EL (cell line): ENCODE results near the gene SLC35F3.
"Not testable (repeated sequence)": the region's sequence is repeated elsewhere in the genome, so short reads cannot be mapped to it uniquely, and the experiment has no call there.

Experiments
- DNase-seq: peaks from one replicate; pipeline ENCODE4 v3.0.0-alpha.2; 2016

The SLC35F3 gene

GRCh38 chr1:234152344-234152743 lies 247.9 kb downstream of the SLC35F3 start:
- not testable (repeated sequence) for DNase-seq

GRCh38 chr1:234154320-234155251 lies 250.1 kb downstream of the SLC35F3 start:
- peak; percentile 78 for DNase-seq

GRCh38 chr1:234162661-234163060 lies 258.2 kb downstream of the SLC35F3 start:
- no peak for DNase-seq

- DNase-seq: no peak
Measured at GRCh38 chr1:234163267-234163919, 258.9 kb downstream of the SLC35F3 start.

- DNase-seq: no peak
Measured at GRCh38 chr1:234164098-234164709, 259.7 kb downstream of the SLC35F3 start.

GRCh38 chr1:234168061-234168724 lies 263.7 kb downstream of the SLC35F3 start:
- DNase-seq: no peak

GRCh38 chr1:234169161-234169849 lies 264.8 kb downstream of the SLC35F3 start:
- DNase-seq: no peak

GRCh38 chr1:234170067-234170466 lies 265.6 kb downstream of the SLC35F3 start:
- no peak for DNase-seq

GRCh38 chr1:234170622-234171021 lies 266.1 kb downstream of the SLC35F3 start:
- DNase-seq: no peak

GRCh38 chr1:234173968-234174367 lies 269.5 kb downstream of the SLC35F3 start:
- DNase-seq: no peak

GRCh38 chr1:234175363-234175762 lies 270.9 kb downstream of the SLC35F3 start:
- no peak for DNase-seq

- DNase-seq: no peak
Measured at GRCh38 chr1:234176000-234176399, 271.5 kb downstream of the SLC35F3 start.

- not testable (repeated sequence) for DNase-seq
Measured at GRCh38 chr1:234176847-234177246, 272.4 kb downstream of the SLC35F3 start.

GRCh38 chr1:234185438-234185837 lies 281.0 kb downstream of the SLC35F3 start:
- no peak for DNase-seq

GRCh38 chr1:234186037-234186688 lies 281.7 kb downstream of the SLC35F3 start:
- peak; percentile 15 for DNase-seq

GRCh38 chr1:234188454-234188792 lies 283.9 kb downstream of the SLC35F3 start:
- no peak for DNase-seq

GRCh38 chr1:234197839-234198238 lies 293.4 kb downstream of the SLC35F3 start:
- no peak for DNase-seq

GRCh38 chr1:234199476-234200127 lies 295.1 kb downstream of the SLC35F3 start:
- DNase-seq: no peak

GRCh38 chr1:234200566-234200965 lies 296.1 kb downstream of the SLC35F3 start:
- DNase-seq: no peak

- DNase-seq: no peak
Measured at GRCh38 chr1:234201600-234201999, 297.1 kb downstream of the SLC35F3 start.

- DNase-seq: no peak
Measured at GRCh38 chr1:234205966-234206365, 301.5 kb downstream of the SLC35F3 start.
